Keratinocyte (primary cell): ENCODE results near the gene RPL27A. TPM values are rescaled to one million over a fixed set of nuclear protein-coding genes. Genes with fewer than 3 reads are reported as not detected.

ENCODE experiments used
- DNase-seq: peaks from one replicate; pipeline ENCODE4 v3.0.0-alpha.2; 2011; ENCODE audit warnings: low read depth, missing footprints, low spot score
- FAIRE-seq: peaks from 2 replicates; lab custom pipeline; 2011; peaks lifted over from hg19 to GRCh38; lab: Jason Lieb, UNC
- H2AFZ ChIP-seq: 2 replicates; pipeline ENCODE4 v1.6.0; 2012; ENCODE audit warnings: low read length, control low read depth, inconsistent platforms; ENCODE audit not compliant: control insufficient read depth
- H3K27ac ChIP-seq: 2 replicates; pipeline ENCODE4 v1.5.1; 2011; ENCODE audit warnings: low read length; ENCODE audit not compliant: control insufficient read depth, insufficient read depth
- H3K27me3 ChIP-seq: 3 replicates; pipeline ENCODE4 v1.6.0; 2011; ENCODE audit warnings: low read length; ENCODE audit not compliant: control insufficient read depth, insufficient read depth; ENCODE audit errors: extremely low read depth
- H3K36me3 ChIP-seq, 2 experiments: 2 replicates in 1 of 2; 3 replicates in 1 of 2; pipeline ENCODE4 v1.5.1; 2011; ENCODE audit warnings: low read length in 2 of 2, mild to moderate bottlenecking in 1 of 2; ENCODE audit not compliant: control insufficient read depth in 2 of 2, insufficient read depth in 2 of 2; ENCODE audit errors: extremely low read depth in 1 of 2
- H3K4me1 ChIP-seq: 3 replicates; pipeline ENCODE4 v1.5.1; 2011; ENCODE audit warnings: low read length; ENCODE audit not compliant: control insufficient read depth, insufficient read depth; ENCODE audit errors: extremely low read depth
- H3K4me2 ChIP-seq: 3 replicates; pipeline ENCODE4 v1.6.0; 2011; ENCODE audit warnings: low read depth, low read length; ENCODE audit not compliant: control insufficient read depth, insufficient read depth; ENCODE audit errors: extremely low read depth
- H3K4me3 ChIP-seq, 3 experiments: fragments of 200-600 bp in 1 of 3; sonication (generic) in 1 of 3; 2 replicates in 2 of 3; 3 replicates in 1 of 3; pipeline ENCODE4 v1.5.1; 2011 to 2016; ENCODE audit warnings: low read length in 3 of 3, mild to moderate bottlenecking in 3 of 3, control low read depth in 2 of 3, inconsistent platforms in 1 of 3, low read depth in 1 of 3, mixed read lengths in 1 of 3, mixed run types in 1 of 3, moderate library complexity in 1 of 3; ENCODE audit not compliant: control insufficient read depth in 2 of 3, insufficient read depth in 2 of 3; ENCODE audit errors: extremely low read depth in 1 of 3
- H3K79me2 ChIP-seq: 2 replicates; pipeline ENCODE4 v1.6.0; 2012; ENCODE audit warnings: low read length; ENCODE audit not compliant: control insufficient read depth, insufficient read depth
- H3K9ac ChIP-seq: 3 replicates; pipeline ENCODE4 v1.6.0; 2011; ENCODE audit warnings: low read length; ENCODE audit not compliant: control insufficient read depth, insufficient read depth; ENCODE audit errors: extremely low read depth
- H3K9me1 ChIP-seq: 3 replicates; pipeline ENCODE4 v1.6.0; 2011; ENCODE audit warnings: low read length; ENCODE audit not compliant: control insufficient read depth, insufficient read depth; ENCODE audit errors: extremely low read depth
- H3K9me3 ChIP-seq: 2 replicates; pipeline ENCODE4 v1.5.1; 2012; ENCODE audit warnings: low read depth, low read length; ENCODE audit not compliant: control insufficient read depth
- H4K20me1 ChIP-seq: 3 replicates; pipeline ENCODE4 v1.6.0; 2011; ENCODE audit warnings: low read length; ENCODE audit not compliant: control insufficient read depth, insufficient read depth; ENCODE audit errors: extremely low read depth
- EZH2 ChIP-seq: IDR thresholded peaks from one replicate; pipeline ENCODE4 v1.6.1; 2012; ENCODE audit warnings: inconsistent platforms, mild to moderate bottlenecking, low read length, moderate library complexity
- dilution Hi-C: fragments of 300-500 bp; cut with MboI; formaldehyde crosslinking; loops from one replicate; pipeline ENCODE4 v1.7.0; 2020; ENCODE audit warnings: low sequenced_read_pairs; ENCODE audit not compliant: extremely low pct_ligation_motif_present
- polyA plus RNA-seq, 5 experiments: library from polyadenylated mRNA; depleted of rRNA in 3 of 5; stranded (reverse) in 3 of 5; stranded (forward) in 1 of 5; unstranded in 1 of 5; fragments of >200 nt; gene quantifications; 1 replicate in 1 of 5; 2 replicates in 3 of 5; 3 replicates in 1 of 5; pipeline versions ENCODE4 v1.2.1 to v1.2.3, GENCODE V29; 2011 to 2012; ENCODE audit warnings: missing spikeins in 2 of 5, low read depth in 1 of 5, low replicate concordance in 1 of 5
- TF ChIP-seq, protein P1 (sequence below), 3 experiments: IDR thresholded peaks in 1 of 3; conservative IDR thresholded peaks in 1 of 3; optimal IDR thresholded peaks in 1 of 3; 2 replicates in 2 of 3; 3 replicates in 1 of 3; pipeline versions ENCODE3 to v1.5.1; 2011; ENCODE audit warnings: low read length in 3 of 3, mild to moderate bottlenecking in 3 of 3, moderate library complexity in 2 of 3, control low read depth in 1 of 3, inconsistent platforms in 1 of 3; ENCODE audit not compliant: insufficient read depth in 2 of 3; ENCODE audit errors: extremely low read depth in 1 of 3

RPL27A gene
- polyA plus RNA-seq, 1 donor (not counting 4 experiments of a cell fraction or from before 2014, with no cell fraction given): 1,483 TPM

DNA sequence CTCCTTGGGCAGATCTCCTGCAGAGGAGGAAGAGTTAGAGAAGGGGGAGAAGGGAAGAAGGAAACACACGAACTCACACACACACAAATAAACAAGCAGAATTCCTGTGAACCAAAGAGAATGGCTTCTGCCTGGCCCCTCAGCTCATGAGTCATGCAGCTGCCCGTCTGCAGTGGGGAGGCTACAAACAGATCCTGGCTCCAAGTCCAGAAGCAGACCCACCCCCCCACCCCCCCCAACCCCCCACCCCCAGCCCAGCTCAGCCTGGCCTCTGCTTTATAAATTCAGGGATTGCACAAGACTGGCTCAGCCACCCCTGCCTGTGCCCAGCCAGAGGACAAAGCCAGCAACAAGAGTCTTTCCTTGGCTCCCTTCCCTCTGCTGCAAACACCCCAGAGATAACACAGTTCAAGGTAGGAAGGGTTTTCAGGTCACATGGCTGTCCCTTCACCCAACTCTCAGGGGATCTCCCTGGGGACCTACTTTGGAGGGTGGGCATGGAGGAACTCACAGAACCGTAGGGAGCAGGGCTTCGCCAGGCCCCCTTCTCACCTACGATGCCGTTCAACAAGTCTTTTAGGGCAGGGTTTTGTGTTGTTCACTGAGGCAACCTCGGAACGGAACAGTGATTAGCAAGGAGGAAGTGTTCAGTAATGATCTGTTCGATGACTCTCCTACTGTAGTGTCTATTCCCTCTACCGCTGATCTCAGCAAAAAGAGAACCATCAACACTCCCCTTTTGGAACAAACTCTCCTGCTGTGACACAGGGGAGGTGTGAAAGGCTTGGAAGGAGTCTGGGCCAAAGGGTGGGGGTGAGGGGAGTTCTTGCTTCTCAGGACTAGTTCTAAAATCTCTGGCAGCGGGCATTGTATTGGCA, 35.5 kb downstream of the RPL27A start:
- peak overlapping the region; percentile 65 for H3K27ac ChIP-seq
- H3K36me3 ChIP-seq: peaks cover 20 to 32% of the 10 kb centered on the region in 2 experiments
- peak; percentile 84 for FAIRE-seq
- H2AFZ ChIP-seq: peak overlapping the region; percentile 38
- H3K9me3 ChIP-seq: no peaks in the 10 kb centered on the region
- no peaks in the 10 kb centered on the region for H3K27me3 ChIP-seq
- H3K79me2 ChIP-seq: no peaks in the 10 kb centered on the region
- TF ChIP-seq, protein P1, sequence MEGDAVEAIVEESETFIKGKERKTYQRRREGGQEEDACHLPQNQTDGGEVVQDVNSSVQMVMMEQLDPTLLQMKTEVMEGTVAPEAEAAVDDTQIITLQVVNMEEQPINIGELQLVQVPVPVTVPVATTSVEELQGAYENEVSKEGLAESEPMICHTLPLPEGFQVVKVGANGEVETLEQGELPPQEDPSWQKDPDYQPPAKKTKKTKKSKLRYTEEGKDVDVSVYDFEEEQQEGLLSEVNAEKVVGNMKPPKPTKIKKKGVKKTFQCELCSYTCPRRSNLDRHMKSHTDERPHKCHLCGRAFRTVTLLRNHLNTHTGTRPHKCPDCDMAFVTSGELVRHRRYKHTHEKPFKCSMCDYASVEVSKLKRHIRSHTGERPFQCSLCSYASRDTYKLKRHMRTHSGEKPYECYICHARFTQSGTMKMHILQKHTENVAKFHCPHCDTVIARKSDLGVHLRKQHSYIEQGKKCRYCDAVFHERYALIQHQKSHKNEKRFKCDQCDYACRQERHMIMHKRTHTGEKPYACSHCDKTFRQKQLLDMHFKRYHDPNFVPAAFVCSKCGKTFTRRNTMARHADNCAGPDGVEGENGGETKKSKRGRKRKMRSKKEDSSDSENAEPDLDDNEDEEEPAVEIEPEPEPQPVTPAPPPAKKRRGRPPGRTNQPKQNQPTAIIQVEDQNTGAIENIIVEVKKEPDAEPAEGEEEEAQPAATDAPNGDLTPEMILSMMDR (optimal IDR thresholded peaks at IDR 0.05 in 1 of 3, IDR thresholded peaks at IDR 0.05 in 1 of 3, conservative IDR thresholded peaks at IDR 0.05 in 1 of 3; ENCODE audit: extremely low read depth in 1 of 3, insufficient read depth in 2 of 3, low read length in 3 of 3): no peak
- TF ChIP-seq EZH2: no peak
- peaks cover 54% of the 10 kb centered on the region for H3K4me1 ChIP-seq
- H3K4me2 ChIP-seq: peak overlapping the region; percentile 73
- peak overlapping the region in 1 of 3 experiments; percentile 9 for H3K4me3 ChIP-seq
- peak overlapping the region; percentile 50 for H3K9ac ChIP-seq
- peaks cover 4% of the 10 kb centered on the region for H3K9me1 ChIP-seq
- DNase-seq: no peak
- H4K20me1 ChIP-seq: no peaks in the 10 kb centered on the region
- dilution Hi-C loops: no loop called here

DNA sequence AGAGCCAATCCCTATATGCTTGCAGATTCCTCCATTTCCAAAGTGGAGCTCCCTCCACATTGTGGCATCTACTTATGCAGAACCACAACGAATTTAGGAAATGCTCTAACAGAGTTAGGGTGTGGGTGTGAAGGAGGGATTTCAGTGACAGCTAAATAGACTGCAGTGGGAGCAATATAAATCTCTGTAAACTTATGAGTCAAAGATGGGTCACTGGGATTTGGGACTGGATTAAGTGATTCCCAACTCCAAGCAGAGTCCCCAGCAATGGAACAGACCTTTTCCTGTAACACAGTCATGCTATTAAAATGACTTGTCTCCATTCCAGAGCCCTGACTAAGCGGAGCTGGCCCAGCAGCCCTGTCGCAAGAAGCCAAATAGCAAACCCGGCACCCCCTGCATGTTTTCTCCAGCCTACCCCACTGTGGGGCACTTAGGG, 36.6 kb downstream of the RPL27A start:
- no peaks in the 10 kb centered on the region for H3K79me2 ChIP-seq
- peaks cover 4% of the 10 kb centered on the region for H3K9me1 ChIP-seq
- dilution Hi-C loops: no loop called here
- peak; percentile 94 for FAIRE-seq
- H3K27ac ChIP-seq: peak overlapping the region; percentile 65
- H3K27me3 ChIP-seq: no peaks in the 10 kb centered on the region
- peaks cover 54% of the 10 kb centered on the region for H3K4me1 ChIP-seq
- H3K36me3 ChIP-seq: peaks cover 17 to 30% of the 10 kb centered on the region in 2 experiments
- H2AFZ ChIP-seq: no peak overlapping the region
- no peaks in the 10 kb centered on the region for H3K9me3 ChIP-seq
- H4K20me1 ChIP-seq: no peaks in the 10 kb centered on the region
- H3K9ac ChIP-seq: no peak overlapping the region
- peak overlapping the region; percentile 73 for H3K4me2 ChIP-seq
- H3K4me3 ChIP-seq: peak overlapping the region in 2 of 3 experiments; percentile 12 to 37
- peak; percentile 66 for DNase-seq
- TF ChIP-seq, protein P1 (optimal IDR thresholded peaks at IDR 0.05 in 1 of 3, IDR thresholded peaks at IDR 0.05 in 1 of 3, conservative IDR thresholded peaks at IDR 0.05 in 1 of 3; ENCODE audit: extremely low read depth in 1 of 3, insufficient read depth in 2 of 3, low read length in 3 of 3): no peak
- no peak for TF ChIP-seq EZH2
